ENCODE measurements around the gene KRTAP23-1.

DNA sequence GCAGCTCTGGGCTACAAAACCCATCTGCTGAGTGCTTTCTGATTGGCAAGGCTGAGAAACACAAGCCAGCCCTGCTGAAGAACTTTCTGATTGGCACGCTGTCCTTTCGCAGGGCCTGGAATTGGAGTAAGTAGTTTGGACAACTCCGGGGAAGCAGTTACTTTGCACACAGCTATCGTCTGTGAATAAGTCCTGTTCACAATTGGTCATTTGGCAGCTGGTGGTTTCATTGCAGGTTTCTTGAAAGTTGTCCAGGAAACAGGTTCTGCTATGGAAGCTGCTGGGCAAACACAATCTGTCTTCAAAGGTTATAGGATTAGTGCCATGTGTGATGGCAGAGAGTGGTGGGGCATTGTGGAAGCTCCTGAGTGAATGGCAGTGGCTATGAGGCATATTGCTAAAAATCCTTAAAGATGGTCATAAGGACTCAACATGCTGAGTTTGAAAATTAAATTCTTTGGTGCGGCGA lies 11.1 kb downstream of the KRTAP23-1 start, which contains the start of gene KRTAP27-1:
- TF ChIP-seq, protein P1, sequence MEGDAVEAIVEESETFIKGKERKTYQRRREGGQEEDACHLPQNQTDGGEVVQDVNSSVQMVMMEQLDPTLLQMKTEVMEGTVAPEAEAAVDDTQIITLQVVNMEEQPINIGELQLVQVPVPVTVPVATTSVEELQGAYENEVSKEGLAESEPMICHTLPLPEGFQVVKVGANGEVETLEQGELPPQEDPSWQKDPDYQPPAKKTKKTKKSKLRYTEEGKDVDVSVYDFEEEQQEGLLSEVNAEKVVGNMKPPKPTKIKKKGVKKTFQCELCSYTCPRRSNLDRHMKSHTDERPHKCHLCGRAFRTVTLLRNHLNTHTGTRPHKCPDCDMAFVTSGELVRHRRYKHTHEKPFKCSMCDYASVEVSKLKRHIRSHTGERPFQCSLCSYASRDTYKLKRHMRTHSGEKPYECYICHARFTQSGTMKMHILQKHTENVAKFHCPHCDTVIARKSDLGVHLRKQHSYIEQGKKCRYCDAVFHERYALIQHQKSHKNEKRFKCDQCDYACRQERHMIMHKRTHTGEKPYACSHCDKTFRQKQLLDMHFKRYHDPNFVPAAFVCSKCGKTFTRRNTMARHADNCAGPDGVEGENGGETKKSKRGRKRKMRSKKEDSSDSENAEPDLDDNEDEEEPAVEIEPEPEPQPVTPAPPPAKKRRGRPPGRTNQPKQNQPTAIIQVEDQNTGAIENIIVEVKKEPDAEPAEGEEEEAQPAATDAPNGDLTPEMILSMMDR (IDR thresholded peaks at IDR 0.05; ENCODE audit: low read length) = no peak
- TF ChIP-seq EZH2 (optimal IDR thresholded peaks at IDR 0.05; ENCODE audit: low read depth, low read length) (no peak), EZH2phosphoT487 (IDR thresholded peaks at IDR 0.05; ENCODE audit: low read length) (no peak)
